Sigmoid colon (tissue), 4 donors: ENCODE measurements around the gene SKAP1.

Experiments used
- CTCF ChIP-seq, 4 experiments: fragments of 450-650 bp in 3 of 4; fragments of 200-600 bp in 1 of 4; IDR thresholded peaks; one replicate each; pipeline ENCODE4 v1.5.1; 2016 to 2019; ENCODE audit warnings: antibody characterized with exemption in 4 of 4, mild to moderate bottlenecking in 3 of 4, moderate library complexity in 2 of 4
- POLR2AphosphoS5 ChIP-seq, 4 donors: sonication (generic); formaldehyde crosslinking; IDR thresholded peaks; one replicate each; pipeline ENCODE4 v1.6.1; 2017; ENCODE audit warnings: antibody characterized with exemption in 4 of 4

- no peak for TF ChIP-seq CTCF (IDR thresholded peaks at IDR 0.05)
- no peak for TF ChIP-seq POLR2AphosphoS5 (IDR thresholded peaks at IDR 0.05)
Measured at GRCh38 chr17:48283411-48283810, 146.6 kb downstream of the SKAP1 start.
